ENCODE measurements around the gene PPP2R5A. TPM values are rescaled to one million over a fixed set of nuclear protein-coding genes. Genes with fewer than 3 reads are reported as not detected.

PPP2R5A gene
- total RNA-seq, 1 donor from 2014 or later = 24.2 TPM

GRCh38 chr1:212269306-212269705 is 15.9 kb upstream of the PPP2R5A start:
- Histone ChIP-seq H3K4me3 (ENCODE audit: low read depth, low read length) (no peak overlapping the region), H3K27me3 (ENCODE audit: control insufficient read depth, insufficient read depth, low read length) (peaks cover 2% of the 10 kb centered on the region), H3K36me3 (ENCODE audit: control insufficient read depth, insufficient read depth, low read length) (no peaks in the 10 kb centered on the region)
- DNase-seq (ENCODE audit: low read depth) (no peak), FAIRE-seq (no peak)
- no peak for TF ChIP-seq CTCF (IDR thresholded peaks at IDR 0.05; ENCODE audit: insufficient read depth, low read length, severe bottlenecking)

GRCh38 chr1:212270564-212270963 is 14.6 kb upstream of the PPP2R5A start:
- Histone ChIP-seq H3K36me3 (ENCODE audit: control insufficient read depth, insufficient read depth, low read length) (no peaks in the 10 kb centered on the region), H3K4me3 (ENCODE audit: low read depth, low read length) (no peak overlapping the region), H3K27me3 (ENCODE audit: control insufficient read depth, insufficient read depth, low read length) (peaks cover 4% of the 10 kb centered on the region)
- no peak for DNase-seq (ENCODE audit: low read depth)
- TF ChIP-seq CTCF (IDR thresholded peaks at IDR 0.05; ENCODE audit: insufficient read depth, low read length, severe bottlenecking) = no peak
- FAIRE-seq = no peak

- FAIRE-seq (no peak), DNase-seq (ENCODE audit: low read depth) (no peak)
- TF ChIP-seq CTCF (IDR thresholded peaks at IDR 0.05; ENCODE audit: insufficient read depth, low read length, severe bottlenecking) = no peak
- Histone ChIP-seq H3K36me3 (ENCODE audit: control insufficient read depth, insufficient read depth, low read length) (no peaks in the 10 kb centered on the region), H3K4me3 (ENCODE audit: low read depth, low read length) (no peak overlapping the region), H3K27me3 (ENCODE audit: control insufficient read depth, insufficient read depth, low read length) (peaks cover 4% of the 10 kb centered on the region)
These were observed 14.0 kb upstream of the PPP2R5A start for GRCh38 chr1:212271234-212271633.

- no peak for FAIRE-seq
- no peak for DNase-seq (ENCODE audit: low read depth)
- Histone ChIP-seq H3K36me3 (ENCODE audit: control insufficient read depth, insufficient read depth, low read length) (no peaks in the 10 kb centered on the region), H3K27me3 (ENCODE audit: control insufficient read depth, insufficient read depth, low read length) (peaks cover 4% of the 10 kb centered on the region), H3K4me3 (ENCODE audit: low read depth, low read length) (no peak overlapping the region)
- no peak for TF ChIP-seq CTCF (IDR thresholded peaks at IDR 0.05; ENCODE audit: insufficient read depth, low read length, severe bottlenecking)
These were observed 13.3 kb upstream of the PPP2R5A start for GRCh38 chr1:212271823-212272485.

- peak; percentile 22 for DNase-seq (ENCODE audit: low read depth)
- H3K4me3 ChIP-seq (ENCODE audit: low read depth, low read length) = no peak overlapping the region
- H3K36me3 ChIP-seq (ENCODE audit: control insufficient read depth, insufficient read depth, low read length) = no peaks in the 10 kb centered on the region
- FAIRE-seq = no peak
- no peaks in the 10 kb centered on the region for H3K27me3 ChIP-seq (ENCODE audit: control insufficient read depth, insufficient read depth, low read length)
- no peak for TF ChIP-seq CTCF (IDR thresholded peaks at IDR 0.05; ENCODE audit: insufficient read depth, low read length, severe bottlenecking)
These were observed 3.6 kb upstream of the PPP2R5A start for GRCh38 chr1:212281590-212281989.

- H3K36me3 ChIP-seq (ENCODE audit: control insufficient read depth, insufficient read depth, low read length) = no peaks in the 10 kb centered on the region
- no peak overlapping the region for H3K4me3 ChIP-seq (ENCODE audit: low read depth, low read length)
- no peak for TF ChIP-seq CTCF (IDR thresholded peaks at IDR 0.05; ENCODE audit: insufficient read depth, low read length, severe bottlenecking)
- H3K27me3 ChIP-seq (ENCODE audit: control insufficient read depth, insufficient read depth, low read length) = no peaks in the 10 kb centered on the region
- FAIRE-seq (no peak), DNase-seq (ENCODE audit: low read depth) (no peak)
These were observed 1.5 kb upstream of the PPP2R5A start for GRCh38 chr1:212283741-212284140.
